HepG2 (cell line): ENCODE measurements around the gene NOX3. TPM values are rescaled to one million over a fixed set of nuclear protein-coding genes. Genes with fewer than 3 reads are reported as not detected.
A peak's percentile ranks its signal among the peaks of the same experiment; 100 is the strongest.

ENCODE experiments used
- ADNP ChIP-seq: sonication (generic); formaldehyde crosslinking; IDR thresholded peaks from 2 replicates; pipeline ENCODE4 v1.4.0; 2020; ENCODE audit warnings: missing genetic modification reagents
- BHLHE40 ChIP-seq: IDR thresholded peaks from 2 replicates; pipeline ENCODE4 v1.6.1; 2011; ENCODE audit warnings: low read length, improper control_type of control experiment
- CBX5 ChIP-seq: sonication (generic); formaldehyde crosslinking; IDR thresholded peaks from 2 replicates; pipeline ENCODE4 v1.4.0; 2020; ENCODE audit warnings: missing genetic modification reagents, borderline replicate concordance
- DPF2 ChIP-seq: sonication (generic); formaldehyde crosslinking; IDR thresholded peaks from 2 replicates; pipeline ENCODE4 v1.4.0; 2020; ENCODE audit warnings: mild to moderate bottlenecking, low read depth, missing genetic modification reagents, borderline replicate concordance
- ELF4 ChIP-seq: sonication (generic); formaldehyde crosslinking; IDR thresholded peaks from 2 replicates; pipeline ENCODE4 v1.5.0; 2020; ENCODE audit warnings: missing genetic modification reagents, mild to moderate bottlenecking, moderate library complexity, borderline replicate concordance
- GATAD2A ChIP-seq: IDR thresholded peaks from 2 replicates; pipeline ENCODE4 v1.6.1; 2016
- KLF15 ChIP-seq: sonication (generic); formaldehyde crosslinking; IDR thresholded peaks from 2 replicates; pipeline ENCODE4 v1.8.1; 2023; ENCODE audit warnings: borderline replicate concordance, mild to moderate bottlenecking, inconsistent platforms, missing genetic modification reagents, mixed read lengths
- PAX8 ChIP-seq: sonication (generic); formaldehyde crosslinking; IDR thresholded peaks from 2 replicates; pipeline ENCODE4 v1.8.0; 2022; ENCODE audit warnings: mild to moderate bottlenecking, missing genetic modification reagents, borderline replicate concordance
- ZBTB37 ChIP-seq: sonication (generic); formaldehyde crosslinking; IDR thresholded peaks from 2 replicates; pipeline ENCODE4 v1.4.0; 2020; ENCODE audit warnings: mild to moderate bottlenecking, missing genetic modification reagents
- ZC3H13 ChIP-seq: sonication (generic); formaldehyde crosslinking; IDR thresholded peaks from 2 replicates; pipeline ENCODE4 v1.8.1; 2023; ENCODE audit warnings: mild to moderate bottlenecking, missing genetic modification reagents, moderate library complexity
- ZNF276 ChIP-seq: sonication (generic); formaldehyde crosslinking; IDR thresholded peaks from 2 replicates; pipeline ENCODE4 v1.4.0; 2020; ENCODE audit warnings: mild to moderate bottlenecking, low read depth, missing genetic modification reagents
- ZNF790 ChIP-seq: sonication (generic); formaldehyde crosslinking; IDR thresholded peaks from 2 replicates; pipeline ENCODE4 v1.8.0; 2022; ENCODE audit warnings: missing genetic modification reagents, mild to moderate bottlenecking, borderline replicate concordance
- ZSCAN12 ChIP-seq: sonication (generic); formaldehyde crosslinking; IDR thresholded peaks from 2 replicates; pipeline ENCODE4 v1.9.0; 2021; ENCODE audit warnings: mild to moderate bottlenecking, missing genetic modification reagents
- polyA plus RNA-seq, 8 experiments: library from polyadenylated mRNA; depleted of rRNA in 3 of 8; stranded (reverse) in 7 of 8; unstranded in 1 of 8; fragments of >200 nt; fragmentation: Illumina TruSeq in 4 of 8; extraction: Trizol in 4 of 8; gene quantifications; 2 replicates each; pipeline versions ENCODE4 v1.2.1 to v1.2.3, GENCODE V29; 2011 to 2016; ENCODE audit warnings: low read depth in 4 of 8, missing spikeins in 1 of 8, mixed read lengths in 1 of 8; ENCODE audit not compliant: insufficient read depth in 1 of 8
- total RNA-seq, 5 experiments: library from RNA; depleted of rRNA; stranded (reverse); fragments of >200 nt; fragmentation: Illumina TruSeq; extraction: Trizol; gene quantifications; 2 replicates each; pipeline ENCODE4 v1.2.3, GENCODE V29; 2016; ENCODE audit warnings: low read depth in 1 of 5
- TF ChIP-seq, protein P1 (sequence below): sonication (generic); formaldehyde crosslinking; IDR thresholded peaks from 2 replicates; pipeline ENCODE4 v1.4.0; 2020; ENCODE audit warnings: mild to moderate bottlenecking, missing genetic modification reagents, borderline replicate concordance
- TF ChIP-seq, protein P2 (sequence below): sonication (generic); formaldehyde crosslinking; IDR thresholded peaks from 2 replicates; pipeline ENCODE4 v1.5.1; 2020; ENCODE audit warnings: missing genetic modification reagents, mild to moderate bottlenecking, borderline replicate concordance
- TF ChIP-seq, protein P3 (sequence below): sonication (generic); formaldehyde crosslinking; IDR thresholded peaks from 2 replicates; pipeline ENCODE4 v1.4.0; 2020; ENCODE audit warnings: missing genetic modification reagents, borderline replicate concordance
- TF ChIP-seq, protein P4 (sequence below): sonication (generic); formaldehyde crosslinking; IDR thresholded peaks from 2 replicates; pipeline ENCODE4 v1.4.0; 2020; ENCODE audit warnings: mild to moderate bottlenecking, missing genetic modification reagents

NOX3 gene
- total and polyA plus RNA-seq, 2 of the 13 experiments (the other 11 are each of a cell fraction or from before 2014, with no cell fraction given), result 0.09 to 0.18 TPM

DNA sequence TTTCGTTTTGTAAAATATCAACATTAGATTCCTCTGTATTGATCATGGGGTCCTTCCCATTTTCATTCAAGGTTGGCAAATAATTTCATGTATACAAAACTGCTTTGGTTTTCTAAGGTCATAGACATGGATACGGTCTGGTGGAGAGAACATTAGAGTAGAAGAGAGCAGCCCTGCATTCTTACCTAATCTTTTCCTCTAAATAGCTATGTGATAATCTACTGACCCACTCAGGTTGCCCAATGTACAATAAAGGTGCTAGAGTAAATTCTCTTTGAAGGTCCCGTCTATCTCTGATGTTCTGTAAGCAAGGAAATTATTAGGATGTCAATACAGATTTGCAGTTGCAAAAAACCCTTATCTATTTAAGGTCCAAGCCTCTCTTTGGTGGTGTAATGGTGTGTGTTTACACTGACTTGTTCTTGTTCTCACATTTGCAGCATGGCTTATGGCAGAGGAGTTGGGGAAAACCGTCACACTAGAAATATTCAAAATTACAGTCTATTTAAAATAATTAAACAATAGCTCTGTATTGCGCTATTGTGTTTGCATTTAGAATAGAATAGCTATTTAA is 31.2 kb upstream of the NOX3 start (continued):
- TF ChIP-seq, protein P1, sequence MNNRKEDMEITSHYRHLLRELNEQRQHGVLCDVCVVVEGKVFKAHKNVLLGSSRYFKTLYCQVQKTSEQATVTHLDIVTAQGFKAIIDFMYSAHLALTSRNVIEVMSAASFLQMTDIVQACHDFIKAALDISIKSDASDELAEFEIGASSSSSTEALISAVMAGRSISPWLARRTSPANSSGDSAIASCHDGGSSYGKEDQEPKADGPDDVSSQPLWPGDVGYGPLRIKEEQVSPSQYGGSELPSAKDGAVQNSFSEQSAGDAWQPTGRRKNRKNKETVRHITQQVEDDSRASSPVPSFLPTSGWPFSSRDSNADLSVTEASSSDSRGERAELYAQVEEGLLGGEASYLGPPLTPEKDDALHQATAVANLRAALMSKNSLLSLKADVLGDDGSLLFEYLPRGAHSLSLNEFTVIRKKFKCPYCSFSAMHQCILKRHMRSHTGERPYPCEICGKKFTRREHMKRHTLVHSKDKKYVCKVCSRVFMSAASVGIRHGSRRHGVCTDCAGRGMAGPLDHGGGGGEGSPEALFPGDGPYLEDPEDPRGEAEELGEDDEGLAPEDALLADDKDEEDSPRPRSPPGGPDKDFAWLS (CRISPR knock-in tag), result peak; percentile 80; the same call in 1 of the 2 replicates
- TF ChIP-seq, protein P2, sequence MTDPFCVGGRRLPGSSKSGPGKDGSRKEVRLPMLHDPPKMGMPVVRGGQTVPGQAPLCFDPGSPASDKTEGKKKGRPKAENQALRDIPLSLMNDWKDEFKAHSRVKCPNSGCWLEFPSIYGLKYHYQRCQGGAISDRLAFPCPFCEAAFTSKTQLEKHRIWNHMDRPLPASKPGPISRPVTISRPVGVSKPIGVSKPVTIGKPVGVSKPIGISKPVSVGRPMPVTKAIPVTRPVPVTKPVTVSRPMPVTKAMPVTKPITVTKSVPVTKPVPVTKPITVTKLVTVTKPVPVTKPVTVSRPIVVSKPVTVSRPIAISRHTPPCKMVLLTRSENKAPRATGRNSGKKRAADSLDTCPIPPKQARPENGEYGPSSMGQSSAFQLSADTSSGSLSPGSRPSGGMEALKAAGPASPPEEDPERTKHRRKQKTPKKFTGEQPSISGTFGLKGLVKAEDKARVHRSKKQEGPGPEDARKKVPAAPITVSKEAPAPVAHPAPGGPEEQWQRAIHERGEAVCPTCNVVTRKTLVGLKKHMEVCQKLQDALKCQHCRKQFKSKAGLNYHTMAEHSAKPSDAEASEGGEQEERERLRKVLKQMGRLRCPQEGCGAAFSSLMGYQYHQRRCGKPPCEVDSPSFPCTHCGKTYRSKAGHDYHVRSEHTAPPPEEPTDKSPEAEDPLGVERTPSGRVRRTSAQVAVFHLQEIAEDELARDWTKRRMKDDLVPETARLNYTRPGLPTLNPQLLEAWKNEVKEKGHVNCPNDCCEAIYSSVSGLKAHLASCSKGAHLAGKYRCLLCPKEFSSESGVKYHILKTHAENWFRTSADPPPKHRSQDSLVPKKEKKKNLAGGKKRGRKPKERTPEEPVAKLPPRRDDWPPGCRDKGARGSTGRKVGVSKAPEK (CRISPR knock-in tag), result peak; percentile 89; the same call in 1 of the 2 replicates
- TF ChIP-seq GATAD2A (CRISPR knock-in tag), result peak; percentile 100
- TF ChIP-seq ZBTB37 (CRISPR knock-in tag), result peak; percentile 91
- TF ChIP-seq, protein P3, sequence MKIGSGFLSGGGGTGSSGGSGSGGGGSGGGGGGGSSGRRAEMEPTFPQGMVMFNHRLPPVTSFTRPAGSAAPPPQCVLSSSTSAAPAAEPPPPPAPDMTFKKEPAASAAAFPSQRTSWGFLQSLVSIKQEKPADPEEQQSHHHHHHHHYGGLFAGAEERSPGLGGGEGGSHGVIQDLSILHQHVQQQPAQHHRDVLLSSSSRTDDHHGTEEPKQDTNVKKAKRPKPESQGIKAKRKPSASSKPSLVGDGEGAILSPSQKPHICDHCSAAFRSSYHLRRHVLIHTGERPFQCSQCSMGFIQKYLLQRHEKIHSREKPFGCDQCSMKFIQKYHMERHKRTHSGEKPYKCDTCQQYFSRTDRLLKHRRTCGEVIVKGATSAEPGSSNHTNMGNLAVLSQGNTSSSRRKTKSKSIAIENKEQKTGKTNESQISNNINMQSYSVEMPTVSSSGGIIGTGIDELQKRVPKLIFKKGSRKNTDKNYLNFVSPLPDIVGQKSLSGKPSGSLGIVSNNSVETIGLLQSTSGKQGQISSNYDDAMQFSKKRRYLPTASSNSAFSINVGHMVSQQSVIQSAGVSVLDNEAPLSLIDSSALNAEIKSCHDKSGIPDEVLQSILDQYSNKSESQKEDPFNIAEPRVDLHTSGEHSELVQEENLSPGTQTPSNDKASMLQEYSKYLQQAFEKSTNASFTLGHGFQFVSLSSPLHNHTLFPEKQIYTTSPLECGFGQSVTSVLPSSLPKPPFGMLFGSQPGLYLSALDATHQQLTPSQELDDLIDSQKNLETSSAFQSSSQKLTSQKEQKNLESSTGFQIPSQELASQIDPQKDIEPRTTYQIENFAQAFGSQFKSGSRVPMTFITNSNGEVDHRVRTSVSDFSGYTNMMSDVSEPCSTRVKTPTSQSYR (CRISPR knock-in tag), result peak; percentile 89
- no peak for TF ChIP-seq ZNF276
- no peak for TF ChIP-seq ZC3H13 (CRISPR knock-in tag)
- 0 out of 2 replicates have a peak, but pooled peaks have one; percentile 23 for TF ChIP-seq CBX5
- no peak for TF ChIP-seq ZNF790 (CRISPR knock-in tag)
- TF ChIP-seq BHLHE40, result 0 out of 2 replicates have a peak, but pooled peaks have one; percentile 17
- TF ChIP-seq ELF4 (CRISPR knock-in tag), result peak; percentile 93
- TF ChIP-seq ZSCAN12 (CRISPR knock-in tag), result no peak
- no peak for TF ChIP-seq PAX8 (CRISPR knock-in tag)
- TF ChIP-seq KLF15 (CRISPR knock-in tag), result no peak
- TF ChIP-seq DPF2 (CRISPR knock-in tag), result peak; percentile 94
- no peak for TF ChIP-seq ADNP (CRISPR knock-in tag)
- TF ChIP-seq, protein P4, sequence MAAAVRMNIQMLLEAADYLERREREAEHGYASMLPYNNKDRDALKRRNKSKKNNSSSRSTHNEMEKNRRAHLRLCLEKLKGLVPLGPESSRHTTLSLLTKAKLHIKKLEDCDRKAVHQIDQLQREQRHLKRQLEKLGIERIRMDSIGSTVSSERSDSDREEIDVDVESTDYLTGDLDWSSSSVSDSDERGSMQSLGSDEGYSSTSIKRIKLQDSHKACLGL (CRISPR knock-in tag), result no peak
